ENCODE data around the gene PIP5K1A. TPM values are rescaled to one million over a fixed set of nuclear protein-coding genes. Genes with fewer than 3 reads are reported as not detected.

PIP5K1A gene
- polyA plus RNA-seq (2012; rRNA removed) = 66.0 and 94.1 TPM in 2 replicates
- 63.4 and 71.2 TPM in 2 replicates for polyA plus RNA-seq (2012; cell fraction: cytosol; rRNA removed)
- 75.3 and 136 TPM in 2 replicates for polyA plus RNA-seq (2012; cell fraction: nucleus; rRNA removed)

- peaks cover 51% of the 10 kb centered on the region for H3K79me2 ChIP-seq (ENCODE audit: insufficient read depth)
- H3K27me3 ChIP-seq (ENCODE audit: insufficient read depth) = no peaks in the 10 kb centered on the region
- H3K4me1 ChIP-seq (ENCODE audit: control insufficient read depth in 1 of 2, insufficient read depth in 2 of 2, low read depth in 1 of 2, low read length in 1 of 2) = peaks cover 10 to 15% of the 10 kb centered on the region in 2 experiments; a peak in 3 of 4 replicates
- H3K27ac ChIP-seq (ENCODE audit: low read depth in 2 of 2, low read length in 1 of 2) = peak within 1 kb of the TSS; percentile 86 to 90
- peak within 1 kb of the TSS; percentile 95 for H3K4me2 ChIP-seq
- H3K9ac ChIP-seq = peak within 1 kb of the TSS; percentile 96
- DNase-seq = peak; percentile 95
- peaks cover 46% of the 10 kb centered on the region for H3F3A ChIP-seq (replicated peaks; ENCODE audit: insufficient read depth)
- peaks cover 4 to 25% of the 10 kb centered on the region in 2 experiments for H3K36me3 ChIP-seq (replicated peaks in 1 of 2; ENCODE audit: control insufficient read depth in 1 of 2, insufficient read depth in 2 of 2, low read length in 1 of 2)
- no peaks in the 10 kb centered on the region for H3K9me3 ChIP-seq
- 3% methylated on average over 42 of the region's 60 CpGs for WGBS (ENCODE audit: low lambda C conversion rate)
- H2AFZ ChIP-seq (ENCODE audit: low read depth) = peak within 1 kb of the TSS; percentile 37
- peak within 1 kb of the TSS; percentile 81 to 94 for H3K4me3 ChIP-seq (ENCODE audit: low read depth in 2 of 2, low read length in 1 of 2)
- POLR2A ChIA-PET = interaction anchor here (1.4 kb wide), 1 partner anchor 9 kb away, joined by 5 read pairs; the partner anchor contains the start of gene VPS72
- peaks cover 40% of the 10 kb centered on the region for H4K20me1 ChIP-seq (ENCODE audit: insufficient read depth)
- CTCF ChIA-PET = interaction anchor here (1.3 kb wide), 1 partner anchor 53 kb away, joined by 7 read pairs; no protein-coding TSS in a partner anchor
- H3K9me2 ChIP-seq = no peaks in the 10 kb centered on the region
- TF ChIP-seq RCOR1 (IDR thresholded peaks at IDR 0.05; ENCODE audit: low read length) = 0 out of 2 replicates have a peak, but pooled peaks have one; percentile 34
- TF ChIP-seq RAD21 (IDR thresholded peaks at IDR 0.05; ENCODE audit: low read length) = no peak
- TF ChIP-seq FOXM1 (IDR thresholded peaks at IDR 0.05; ENCODE audit: low read depth) = no peak
- no peak for TF ChIP-seq FOSL2 (IDR thresholded peaks at IDR 0.05; ENCODE audit: borderline replicate concordance, low read depth)
- no peak; the same call in 1 of the 2 replicates for TF ChIP-seq SIN3A (IDR thresholded peaks at IDR 0.05; ENCODE audit: borderline replicate concordance, low read depth, low read length)
- TF ChIP-seq EZH2phosphoT487 (IDR thresholded peaks at IDR 0.05; ENCODE audit: borderline replicate concordance, low read depth) = no peak
- TF ChIP-seq, protein P1, sequence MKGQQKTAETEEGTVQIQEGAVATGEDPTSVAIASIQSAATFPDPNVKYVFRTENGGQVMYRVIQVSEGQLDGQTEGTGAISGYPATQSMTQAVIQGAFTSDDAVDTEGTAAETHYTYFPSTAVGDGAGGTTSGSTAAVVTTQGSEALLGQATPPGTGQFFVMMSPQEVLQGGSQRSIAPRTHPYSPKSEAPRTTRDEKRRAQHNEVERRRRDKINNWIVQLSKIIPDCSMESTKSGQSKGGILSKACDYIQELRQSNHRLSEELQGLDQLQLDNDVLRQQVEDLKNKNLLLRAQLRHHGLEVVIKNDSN (IDR thresholded peaks at IDR 0.05; ENCODE audit: borderline replicate concordance, low read depth) = peak; percentile 98
- no peak for TF ChIP-seq MEF2A (IDR thresholded peaks at IDR 0.05; ENCODE audit: borderline replicate concordance, low read depth)
- TF ChIP-seq NFIC (IDR thresholded peaks at IDR 0.05; ENCODE audit: borderline replicate concordance) = no peak
- TF ChIP-seq USF2 (IDR thresholded peaks at IDR 0.05; ENCODE audit: borderline replicate concordance, low read depth, low read length) = peak; percentile 93
- TF ChIP-seq MXI1 (IDR thresholded peaks at IDR 0.05; ENCODE audit: low read depth, low read length) = peak; percentile 76
- TF ChIP-seq POLR2AphosphoS5 (IDR thresholded peaks at IDR 0.05; ENCODE audit: low read depth, low read length) = peak; percentile 93
- TF ChIP-seq TCF12 (IDR thresholded peaks at IDR 0.05) = no peak
- no peak for TF ChIP-seq JUND (IDR thresholded peaks at IDR 0.05)
- TF ChIP-seq CTCF (IDR thresholded peaks at IDR 0.05) = no peak
- peak; percentile 94 for TF ChIP-seq NRF1 (IDR thresholded peaks at IDR 0.05; ENCODE audit: low read depth, low read length)
- no peak; the same call in 1 of the 2 replicates for TF ChIP-seq ELF1 (IDR thresholded peaks at IDR 0.05)
- TF ChIP-seq, protein P2, sequence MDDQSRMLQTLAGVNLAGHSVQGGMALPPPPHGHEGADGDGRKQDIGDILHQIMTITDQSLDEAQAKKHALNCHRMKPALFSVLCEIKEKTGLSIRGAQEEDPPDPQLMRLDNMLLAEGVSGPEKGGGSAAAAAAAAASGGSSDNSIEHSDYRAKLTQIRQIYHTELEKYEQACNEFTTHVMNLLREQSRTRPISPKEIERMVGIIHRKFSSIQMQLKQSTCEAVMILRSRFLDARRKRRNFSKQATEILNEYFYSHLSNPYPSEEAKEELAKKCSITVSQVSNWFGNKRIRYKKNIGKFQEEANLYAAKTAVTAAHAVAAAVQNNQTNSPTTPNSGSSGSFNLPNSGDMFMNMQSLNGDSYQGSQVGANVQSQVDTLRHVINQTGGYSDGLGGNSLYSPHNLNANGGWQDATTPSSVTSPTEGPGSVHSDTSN (IDR thresholded peaks at IDR 0.05) = no peak
- TF ChIP-seq IRF3 (IDR thresholded peaks at IDR 0.05; ENCODE audit: low read depth, low read length) = no peak
- TF ChIP-seq RFX5 (IDR thresholded peaks at IDR 0.05; ENCODE audit: low read length) = peak; percentile 74
- peak; percentile 77 for TF ChIP-seq TAF1 (IDR thresholded peaks at IDR 0.05; ENCODE audit: borderline replicate concordance, low read depth, low read length)
- TF ChIP-seq GABPA (IDR thresholded peaks at IDR 0.05; ENCODE audit: low read depth) = no peak
- no peak for TF ChIP-seq GATA2 (CRISPR knock-in tag; IDR thresholded peaks at IDR 0.05)
- TF ChIP-seq RXRA (IDR thresholded peaks at IDR 0.05; ENCODE audit: borderline replicate concordance, low read depth) = no peak
- TF ChIP-seq YY1 (IDR thresholded peaks at IDR 0.05; ENCODE audit: low read depth) = peak; percentile 90
- TF ChIP-seq MAX (IDR thresholded peaks at IDR 0.05; ENCODE audit: low read depth) = peak; percentile 78; the same call in 1 of the 2 replicates
- TF ChIP-seq EP300 (IDR thresholded peaks at IDR 0.05; ENCODE audit: borderline replicate concordance in 1 of 2, low read depth in 1 of 2, low read length in 1 of 2) = peak in 1 of 2 experiments; percentile 6; a peak in 1 of 4 replicates
Measured at GRCh38 chr1:151198254-151199127, at the start of gene PIP5K1A. Gene PIP5K1A, plus strand, starts transcription at chr1:151198552. Its CDS starts 445 bp downstream, at chr1:151198997.

Measured in SK-N-SH (cell line).